Ectodermal cell (in vitro differentiated cells): ENCODE data around the gene LAS1L.
"Not testable (repeated sequence)": the region's sequence is repeated elsewhere in the genome, so short reads cannot be mapped to it uniquely, and the experiment has no call there.

Experiments
- H3K27ac ChIP-seq: 2 replicates; pipeline ENCODE4 v1.7.0; 2013; ENCODE audit warnings: mild to moderate bottlenecking, low read depth, low read length; ENCODE audit not compliant: insufficient read depth, poor library complexity, severe bottlenecking
- H3K27me3 ChIP-seq: 2 replicates; pipeline ENCODE4 v1.7.0; 2013; ENCODE audit warnings: mild to moderate bottlenecking, low read length; ENCODE audit not compliant: insufficient read depth, control insufficient read depth, poor library complexity, severe bottlenecking
- H3K36me3 ChIP-seq: one replicate; pipeline ENCODE4 v1.7.0; 2013; ENCODE audit warnings: low read length; ENCODE audit not compliant: control insufficient read depth, insufficient read depth
- H3K4me1 ChIP-seq: one replicate; pipeline ENCODE4 v1.7.0; 2013; ENCODE audit warnings: low read length; ENCODE audit not compliant: control insufficient read depth, insufficient read depth
- H3K4me3 ChIP-seq: 2 replicates; pipeline ENCODE4 v1.7.0; 2013; ENCODE audit warnings: low read depth, low read length, control low read depth; ENCODE audit not compliant: insufficient read depth
- H3K9me3 ChIP-seq: 2 replicates; pipeline ENCODE4 v1.7.0; 2013; ENCODE audit warnings: mild to moderate bottlenecking, low read length, moderate library complexity; ENCODE audit not compliant: control insufficient read depth
- WGBS, 2 experiments: methylation state at CpG; one replicate each; pipeline ENCODE4 v1.1.7; 2013; ENCODE audit warnings: missing lambda C conversion rate in 2 of 2; 5-methylcytosine and 5-hydroxymethylcytosine counted together

Gene LAS1L

DNA sequence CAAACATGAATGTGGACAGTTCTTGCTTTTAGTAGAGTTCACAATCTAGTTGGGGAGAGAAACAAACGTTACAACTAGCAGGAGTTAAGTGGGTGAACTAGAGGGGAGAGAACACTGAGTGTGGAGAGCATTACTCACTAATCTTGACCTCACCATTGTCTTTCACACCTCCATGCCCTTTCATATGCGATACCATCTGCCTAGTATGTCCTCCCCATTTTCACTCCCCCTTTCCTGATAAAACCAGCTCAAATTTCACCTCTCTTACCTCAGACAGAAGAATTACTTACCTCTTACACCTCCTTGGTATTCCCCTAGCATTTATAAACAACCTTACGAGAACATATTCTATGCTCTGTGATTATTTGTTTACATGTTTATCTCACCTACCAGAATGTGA lies 53.6 kb downstream of the LAS1L start:
- Histone ChIP-seq H3K9me3 (no peaks in the 10 kb centered on the region), H3K27me3 (no peaks in the 10 kb centered on the region), H3K36me3 (no peaks in the 10 kb centered on the region), H3K27ac (no peak overlapping the region), H3K4me3 (no peak overlapping the region), H3K4me1 (no peaks in the 10 kb centered on the region)
- 44 to 50% methylated on average over 2 to 3 of the region's 3 CpGs for WGBS, 2 experiments

DNA sequence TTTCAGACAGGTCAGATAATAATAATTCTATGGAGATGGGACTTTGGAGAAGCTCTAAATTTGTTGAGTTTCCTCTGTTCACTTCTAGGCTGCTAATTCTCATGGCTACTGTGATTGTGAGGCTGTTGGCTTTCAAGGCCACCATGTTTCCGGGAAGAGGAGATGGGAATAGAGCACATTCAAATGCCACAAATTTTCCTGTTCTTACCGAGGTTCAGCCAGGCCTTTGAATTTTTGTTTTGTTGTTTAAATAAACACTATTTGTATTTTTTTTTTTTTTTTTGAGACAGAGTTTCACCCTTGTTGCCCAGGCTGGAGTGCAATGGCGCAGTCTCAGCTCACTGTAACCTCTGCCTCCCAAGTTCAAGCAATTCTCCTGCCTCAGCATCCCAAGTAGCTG lies 55.5 kb downstream of the LAS1L start:
- not testable (repeated sequence) for H3K36me3 ChIP-seq, H3K9me3 ChIP-seq, H3K27me3 ChIP-seq, H3K4me1 ChIP-seq, H3K27ac ChIP-seq, H3K4me3 ChIP-seq
- 96 to 100% methylated on average over 1 to 2 of the region's 3 CpGs for WGBS, 2 experiments

- Histone ChIP-seq H3K36me3 (no peaks in the 10 kb centered on the region), H3K9me3 (no peaks in the 10 kb centered on the region), H3K4me1 (no peaks in the 10 kb centered on the region), H3K27ac (no peak overlapping the region), H3K4me3 (no peak overlapping the region), H3K27me3 (no peaks in the 10 kb centered on the region)
- WGBS, 2 experiments = 100% methylated on average over 1 to 2 of the region's 2 CpGs
These were observed 58.0 kb downstream of the LAS1L start for GRCh38 chrX:65476564-65476963.

- Histone ChIP-seq H3K4me3 (no peak overlapping the region), H3K4me1 (no peaks in the 10 kb centered on the region), H3K9me3 (no peaks in the 10 kb centered on the region), H3K27me3 (no peaks in the 10 kb centered on the region), H3K27ac (peak overlapping the region; percentile 82), H3K36me3 (no peaks in the 10 kb centered on the region)
- 1 to 5% methylated on average over 4 of the region's 4 CpGs for WGBS, 2 experiments
These were observed 71.0 kb downstream of the LAS1L start for GRCh38 chrX:65463550-65463949.
